Fibroblast of mammary gland (primary cell): Measurements from ENCODE around the gene EDA.
"Not testable (repeated sequence)": the region's sequence is repeated elsewhere in the genome, so short reads cannot be mapped to it uniquely, and the experiment has no call there.

Experiments used
- DNase-seq: peaks from one replicate; pipeline ENCODE4 v3.0.0-alpha.2; 2010; ENCODE audit warnings: low read depth
- H3K4me3 ChIP-seq: 2 replicates; pipeline ENCODE4 v1.5.1; 2011; ENCODE audit warnings: low read depth, mild to moderate bottlenecking, low read length, moderate library complexity; ENCODE audit not compliant: control insufficient read depth
- CTCF ChIP-seq: conservative IDR thresholded peaks from 2 replicates; pipeline ENCODE4 v1.5.1; 2011; ENCODE audit warnings: low read depth, low read length, inconsistent platforms; ENCODE audit not compliant: control insufficient read depth, insufficient read depth

The EDA gene

DNA sequence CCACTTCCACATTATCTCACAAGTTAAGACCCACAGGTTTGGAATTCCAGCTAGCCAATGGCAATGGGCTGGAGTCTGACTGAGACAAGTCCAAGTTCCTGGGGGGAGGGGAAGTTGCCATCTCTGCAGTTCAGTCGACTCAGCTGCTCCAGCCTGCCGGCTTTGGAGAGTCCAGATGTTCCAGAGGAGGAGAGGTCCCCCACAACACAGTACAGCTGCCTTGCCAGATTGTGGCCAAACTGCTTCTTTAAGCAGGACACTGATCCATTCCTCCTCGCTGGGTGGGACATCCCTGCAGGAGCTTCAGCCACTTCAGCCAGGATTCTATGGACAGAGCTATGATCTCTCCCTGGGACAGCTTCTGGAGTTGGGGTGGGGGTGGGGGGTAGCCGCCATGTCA is 199.2 kb downstream of the EDA start:
- H3K4me3 ChIP-seq = no peak overlapping the region
- no peak for TF ChIP-seq CTCF
- DNase-seq = no peak

GRCh38 chrX:69815519-69815918 is 199.6 kb downstream of the EDA start:
- TF ChIP-seq CTCF = no peak
- no peak overlapping the region for H3K4me3 ChIP-seq
- no peak for DNase-seq

- H3K4me3 ChIP-seq = no peak overlapping the region
- TF ChIP-seq CTCF = no peak
- no peak for DNase-seq
These were observed 228.7 kb downstream of the EDA start for GRCh38 chrX:69844636-69845035.

- H3K4me3 ChIP-seq, DNase-seq: not testable (repeated sequence)
These were observed 244.1 kb downstream of the EDA start for GRCh38 chrX:69859999-69860398.

GRCh38 chrX:69876221-69876620 is 260.3 kb downstream of the EDA start:
- no peak overlapping the region for H3K4me3 ChIP-seq
- DNase-seq = no peak
- no peak for TF ChIP-seq CTCF

DNA sequence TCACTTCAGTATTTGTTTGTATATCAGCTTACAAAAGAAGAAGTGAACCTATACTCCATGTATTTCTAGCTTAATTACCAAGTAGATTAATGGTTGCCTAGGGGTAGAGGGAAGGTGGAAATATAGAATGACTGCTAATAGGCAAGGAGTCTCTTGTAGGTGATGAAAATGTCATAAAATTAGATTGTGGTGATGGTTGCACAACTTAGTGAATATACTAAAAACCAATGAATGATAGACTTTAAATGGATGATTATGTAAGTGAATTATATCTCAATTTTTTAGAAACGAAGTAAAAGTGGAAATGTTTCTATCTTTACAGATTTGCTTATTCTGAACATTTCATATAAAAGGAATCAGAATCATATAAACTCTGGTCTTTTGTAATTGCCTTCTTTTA is 268.3 kb downstream of the EDA start:
- DNase-seq = no peak
- no peak for TF ChIP-seq CTCF
- no peak overlapping the region for H3K4me3 ChIP-seq

DNA sequence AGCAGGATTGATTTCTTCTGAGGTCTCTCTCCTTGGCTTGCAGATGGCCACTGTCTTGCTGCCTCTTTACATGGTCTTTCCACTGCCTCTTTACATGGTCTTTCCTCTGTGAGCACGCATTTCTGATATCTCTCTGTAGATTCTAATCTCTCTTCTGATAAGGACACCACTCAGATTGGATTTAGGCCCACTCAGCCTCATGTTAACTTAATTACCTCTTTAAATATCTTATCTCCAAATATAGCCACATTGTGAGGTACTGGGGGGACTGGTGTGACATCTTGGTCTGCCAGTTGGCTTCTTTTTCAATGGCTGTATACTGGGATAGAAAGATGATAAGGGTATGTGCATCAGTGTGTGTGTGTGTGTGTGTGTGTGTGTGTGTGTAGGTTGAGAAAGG is 280.1 kb downstream of the EDA start:
- H3K4me3 ChIP-seq = no peak overlapping the region
- DNase-seq = no peak
- no peak for TF ChIP-seq CTCF

DNA sequence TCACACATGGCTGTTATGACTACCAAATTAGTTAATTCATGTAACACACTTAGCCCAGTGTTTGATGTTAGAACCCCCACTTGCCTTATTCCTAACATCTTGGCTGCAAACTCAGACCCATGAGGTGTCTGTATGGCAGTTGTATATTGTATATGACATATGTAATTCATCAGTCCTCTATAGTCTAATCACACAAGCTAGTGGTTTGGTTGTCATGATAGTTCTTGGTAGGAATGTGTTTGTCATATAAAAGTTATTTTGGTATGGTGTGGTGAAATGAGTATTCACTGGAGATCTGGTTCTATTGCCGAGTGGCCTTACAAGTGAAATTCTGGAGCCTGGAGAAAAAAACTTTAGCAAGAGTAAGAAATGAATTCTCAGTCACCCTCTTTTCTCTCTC is 284.6 kb downstream of the EDA start:
- no peak overlapping the region for H3K4me3 ChIP-seq
- no peak for DNase-seq
- no peak for TF ChIP-seq CTCF
